ENCODE data around the gene SLC4A7.

SLC4A7 gene

DNA sequence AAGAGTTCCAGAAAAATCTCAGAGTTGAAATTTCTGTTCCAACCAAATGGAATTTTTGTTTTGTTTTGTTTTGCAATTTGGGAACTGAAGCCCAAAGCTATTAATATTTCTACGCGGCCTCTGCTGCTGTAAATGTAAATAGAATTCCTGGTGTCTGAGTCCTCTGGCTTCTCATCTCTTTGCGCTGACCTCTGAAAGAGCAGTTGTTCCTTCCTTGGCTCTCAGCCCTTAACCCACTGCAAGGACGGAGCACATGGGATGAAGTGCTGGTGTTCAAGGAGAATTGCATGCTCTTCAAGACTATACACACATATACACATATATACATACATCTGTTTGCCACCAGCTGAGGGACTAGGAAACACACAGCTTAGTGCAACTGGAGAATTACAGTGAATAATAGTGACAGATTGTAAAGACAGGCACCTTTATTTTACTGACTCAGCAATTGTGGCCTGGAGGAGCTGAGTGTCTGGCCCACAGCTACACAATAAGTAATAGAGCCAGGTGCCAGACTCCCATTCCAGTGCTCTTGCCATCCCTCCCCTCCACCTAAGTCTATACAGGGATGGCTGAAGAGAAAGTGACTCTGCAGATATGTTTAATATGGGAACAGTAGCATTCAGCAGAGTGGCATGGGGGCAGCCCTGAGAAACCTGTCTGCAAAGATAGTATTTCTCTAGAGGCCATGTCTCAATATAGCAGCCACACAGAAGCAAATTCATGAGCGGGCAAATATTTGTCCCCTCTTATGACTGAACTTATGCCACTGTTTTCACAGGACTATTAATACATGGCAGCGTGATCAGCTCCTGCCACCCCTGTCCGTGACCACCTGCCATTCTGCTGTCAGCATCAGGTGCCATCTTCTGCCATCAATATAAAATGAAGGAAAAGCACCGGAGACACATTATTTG is 157.3 kb downstream of the SLC4A7 start (continued):
- TF ChIP-seq, protein P1, sequence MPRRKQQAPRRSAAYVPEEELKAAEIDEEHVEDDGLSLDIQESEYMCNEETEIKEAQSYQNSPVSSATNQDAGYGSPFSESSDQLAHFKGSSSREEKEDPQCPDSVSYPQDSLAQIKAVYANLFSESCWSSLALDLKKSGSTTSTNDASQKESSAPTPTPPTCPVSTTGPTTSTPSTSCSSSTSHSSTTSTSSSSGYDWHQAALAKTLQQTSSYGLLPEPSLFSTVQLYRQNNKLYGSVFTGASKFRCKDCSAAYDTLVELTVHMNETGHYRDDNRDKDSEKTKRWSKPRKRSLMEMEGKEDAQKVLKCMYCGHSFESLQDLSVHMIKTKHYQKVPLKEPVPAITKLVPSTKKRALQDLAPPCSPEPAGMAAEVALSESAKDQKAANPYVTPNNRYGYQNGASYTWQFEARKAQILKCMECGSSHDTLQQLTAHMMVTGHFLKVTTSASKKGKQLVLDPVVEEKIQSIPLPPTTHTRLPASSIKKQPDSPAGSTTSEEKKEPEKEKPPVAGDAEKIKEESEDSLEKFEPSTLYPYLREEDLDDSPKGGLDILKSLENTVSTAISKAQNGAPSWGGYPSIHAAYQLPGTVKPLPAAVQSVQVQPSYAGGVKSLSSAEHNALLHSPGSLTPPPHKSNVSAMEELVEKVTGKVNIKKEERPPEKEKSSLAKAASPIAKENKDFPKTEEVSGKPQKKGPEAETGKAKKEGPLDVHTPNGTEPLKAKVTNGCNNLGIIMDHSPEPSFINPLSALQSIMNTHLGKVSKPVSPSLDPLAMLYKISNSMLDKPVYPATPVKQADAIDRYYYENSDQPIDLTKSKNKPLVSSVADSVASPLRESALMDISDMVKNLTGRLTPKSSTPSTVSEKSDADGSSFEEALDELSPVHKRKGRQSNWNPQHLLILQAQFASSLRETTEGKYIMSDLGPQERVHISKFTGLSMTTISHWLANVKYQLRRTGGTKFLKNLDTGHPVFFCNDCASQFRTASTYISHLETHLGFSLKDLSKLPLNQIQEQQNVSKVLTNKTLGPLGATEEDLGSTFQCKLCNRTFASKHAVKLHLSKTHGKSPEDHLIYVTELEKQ (tag by site-specific recombination; IDR thresholded peaks at IDR 0.05; ENCODE audit: borderline replicate concordance): no peak
- TF ChIP-seq, protein P2, sequence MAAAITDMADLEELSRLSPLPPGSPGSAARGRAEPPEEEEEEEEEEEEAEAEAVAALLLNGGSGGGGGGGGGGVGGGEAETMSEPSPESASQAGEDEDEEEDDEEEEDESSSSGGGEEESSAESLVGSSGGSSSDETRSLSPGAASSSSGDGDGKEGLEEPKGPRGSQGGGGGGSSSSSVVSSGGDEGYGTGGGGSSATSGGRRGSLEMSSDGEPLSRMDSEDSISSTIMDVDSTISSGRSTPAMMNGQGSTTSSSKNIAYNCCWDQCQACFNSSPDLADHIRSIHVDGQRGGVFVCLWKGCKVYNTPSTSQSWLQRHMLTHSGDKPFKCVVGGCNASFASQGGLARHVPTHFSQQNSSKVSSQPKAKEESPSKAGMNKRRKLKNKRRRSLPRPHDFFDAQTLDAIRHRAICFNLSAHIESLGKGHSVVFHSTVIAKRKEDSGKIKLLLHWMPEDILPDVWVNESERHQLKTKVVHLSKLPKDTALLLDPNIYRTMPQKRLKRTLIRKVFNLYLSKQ (tag by site-specific recombination; IDR thresholded peaks at IDR 0.05; ENCODE audit: borderline replicate concordance): no peak
- no peak for TF ChIP-seq ZNF560 (tag by site-specific recombination; IDR thresholded peaks at IDR 0.05; ENCODE audit: borderline replicate concordance)
- TF ChIP-seq MYNN (tag by site-specific recombination; IDR thresholded peaks at IDR 0.05; ENCODE audit: borderline replicate concordance): no peak
- TF ChIP-seq ZNF521 (tag by site-specific recombination; IDR thresholded peaks at IDR 0.05): no peak
- TF ChIP-seq ZBTB48 (tag by site-specific recombination; IDR thresholded peaks at IDR 0.05): no peak
- no peak for TF ChIP-seq ZNF391 (tag by site-specific recombination; IDR thresholded peaks at IDR 0.05; ENCODE audit: borderline replicate concordance, low read depth)
- TF ChIP-seq ZEB2 (tag by site-specific recombination; IDR thresholded peaks at IDR 0.05): no peak
- TF ChIP-seq, protein P3, sequence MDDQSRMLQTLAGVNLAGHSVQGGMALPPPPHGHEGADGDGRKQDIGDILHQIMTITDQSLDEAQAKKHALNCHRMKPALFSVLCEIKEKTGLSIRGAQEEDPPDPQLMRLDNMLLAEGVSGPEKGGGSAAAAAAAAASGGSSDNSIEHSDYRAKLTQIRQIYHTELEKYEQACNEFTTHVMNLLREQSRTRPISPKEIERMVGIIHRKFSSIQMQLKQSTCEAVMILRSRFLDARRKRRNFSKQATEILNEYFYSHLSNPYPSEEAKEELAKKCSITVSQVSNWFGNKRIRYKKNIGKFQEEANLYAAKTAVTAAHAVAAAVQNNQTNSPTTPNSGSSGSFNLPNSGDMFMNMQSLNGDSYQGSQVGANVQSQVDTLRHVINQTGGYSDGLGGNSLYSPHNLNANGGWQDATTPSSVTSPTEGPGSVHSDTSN (CRISPR knock-in tag; IDR thresholded peaks at IDR 0.05): no peak
- TF ChIP-seq ZNF114 (tag by site-specific recombination; IDR thresholded peaks at IDR 0.05): no peak
- TF ChIP-seq, protein P4, sequence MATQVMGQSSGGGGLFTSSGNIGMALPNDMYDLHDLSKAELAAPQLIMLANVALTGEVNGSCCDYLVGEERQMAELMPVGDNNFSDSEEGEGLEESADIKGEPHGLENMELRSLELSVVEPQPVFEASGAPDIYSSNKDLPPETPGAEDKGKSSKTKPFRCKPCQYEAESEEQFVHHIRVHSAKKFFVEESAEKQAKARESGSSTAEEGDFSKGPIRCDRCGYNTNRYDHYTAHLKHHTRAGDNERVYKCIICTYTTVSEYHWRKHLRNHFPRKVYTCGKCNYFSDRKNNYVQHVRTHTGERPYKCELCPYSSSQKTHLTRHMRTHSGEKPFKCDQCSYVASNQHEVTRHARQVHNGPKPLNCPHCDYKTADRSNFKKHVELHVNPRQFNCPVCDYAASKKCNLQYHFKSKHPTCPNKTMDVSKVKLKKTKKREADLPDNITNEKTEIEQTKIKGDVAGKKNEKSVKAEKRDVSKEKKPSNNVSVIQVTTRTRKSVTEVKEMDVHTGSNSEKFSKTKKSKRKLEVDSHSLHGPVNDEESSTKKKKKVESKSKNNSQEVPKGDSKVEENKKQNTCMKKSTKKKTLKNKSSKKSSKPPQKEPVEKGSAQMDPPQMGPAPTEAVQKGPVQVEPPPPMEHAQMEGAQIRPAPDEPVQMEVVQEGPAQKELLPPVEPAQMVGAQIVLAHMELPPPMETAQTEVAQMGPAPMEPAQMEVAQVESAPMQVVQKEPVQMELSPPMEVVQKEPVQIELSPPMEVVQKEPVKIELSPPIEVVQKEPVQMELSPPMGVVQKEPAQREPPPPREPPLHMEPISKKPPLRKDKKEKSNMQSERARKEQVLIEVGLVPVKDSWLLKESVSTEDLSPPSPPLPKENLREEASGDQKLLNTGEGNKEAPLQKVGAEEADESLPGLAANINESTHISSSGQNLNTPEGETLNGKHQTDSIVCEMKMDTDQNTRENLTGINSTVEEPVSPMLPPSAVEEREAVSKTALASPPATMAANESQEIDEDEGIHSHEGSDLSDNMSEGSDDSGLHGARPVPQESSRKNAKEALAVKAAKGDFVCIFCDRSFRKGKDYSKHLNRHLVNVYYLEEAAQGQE (tag by site-specific recombination; IDR thresholded peaks at IDR 0.05): no peak

DNA sequence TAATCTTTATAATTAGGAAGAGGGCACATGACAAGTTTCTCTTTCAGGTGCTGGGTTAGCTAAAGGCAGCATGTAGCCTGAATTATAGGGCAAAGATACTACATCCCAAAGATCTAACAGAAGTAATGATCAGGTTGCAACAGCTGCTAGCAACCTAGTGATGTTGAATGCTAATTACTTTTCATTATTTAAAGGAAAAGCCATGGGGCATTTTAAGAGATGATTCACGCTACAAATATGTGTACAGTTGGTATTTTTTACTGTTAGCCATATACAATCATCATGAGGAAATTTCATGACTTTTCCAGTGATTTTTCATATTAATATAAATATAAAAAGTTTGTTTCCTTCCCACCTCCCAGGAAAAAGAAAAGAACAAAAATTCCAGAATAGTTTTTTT is 158.0 kb downstream of the SLC4A7 start:
- Histone ChIP-seq H3K4me1 (ENCODE audit: control insufficient read depth, insufficient read depth, low read length) (no peaks in the 10 kb centered on the region), H3K9me3 (ENCODE audit: control insufficient read depth, insufficient read depth, low read depth, low read length) (no peaks in the 10 kb centered on the region), H3K4me3 (ENCODE audit: low read depth, low read length) (no peak overlapping the region), H3K36me3 (ENCODE audit: control insufficient read depth in 2 of 2, insufficient read depth in 1 of 2, low read length in 2 of 2) (no peaks in the 10 kb centered on the region), H3K27ac (ENCODE audit: extremely low read depth, low read depth, low read length) (no peak overlapping the region)
- CTCF ChIA-PET: interaction anchor here (0.7 kb wide), 1 partner anchor 17 kb away, joined by 3 read pairs; no protein-coding TSS in a partner anchor
- POLR2A ChIA-PET: interaction anchor here (0.6 kb wide), 1 partner anchor 24 kb away, joined by 3 read pairs; no protein-coding TSS in a partner anchor
- TF ChIP-seq, protein P5, sequence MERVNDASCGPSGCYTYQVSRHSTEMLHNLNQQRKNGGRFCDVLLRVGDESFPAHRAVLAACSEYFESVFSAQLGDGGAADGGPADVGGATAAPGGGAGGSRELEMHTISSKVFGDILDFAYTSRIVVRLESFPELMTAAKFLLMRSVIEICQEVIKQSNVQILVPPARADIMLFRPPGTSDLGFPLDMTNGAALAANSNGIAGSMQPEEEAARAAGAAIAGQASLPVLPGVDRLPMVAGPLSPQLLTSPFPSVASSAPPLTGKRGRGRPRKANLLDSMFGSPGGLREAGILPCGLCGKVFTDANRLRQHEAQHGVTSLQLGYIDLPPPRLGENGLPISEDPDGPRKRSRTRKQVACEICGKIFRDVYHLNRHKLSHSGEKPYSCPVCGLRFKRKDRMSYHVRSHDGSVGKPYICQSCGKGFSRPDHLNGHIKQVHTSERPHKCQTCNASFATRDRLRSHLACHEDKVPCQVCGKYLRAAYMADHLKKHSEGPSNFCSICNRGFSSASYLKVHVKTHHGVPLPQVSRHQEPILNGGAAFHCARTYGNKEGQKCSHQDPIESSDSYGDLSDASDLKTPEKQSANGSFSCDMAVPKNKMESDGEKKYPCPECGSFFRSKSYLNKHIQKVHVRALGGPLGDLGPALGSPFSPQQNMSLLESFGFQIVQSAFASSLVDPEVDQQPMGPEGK (tag by site-specific recombination; IDR thresholded peaks at IDR 0.05): no peak
- no peak for TF ChIP-seq ZNF76 (tag by site-specific recombination; IDR thresholded peaks at IDR 0.05; ENCODE audit: borderline replicate concordance, low read depth)
- no peak for TF ChIP-seq ZNF501 (tag by site-specific recombination; IDR thresholded peaks at IDR 0.05)
- no peak for TF ChIP-seq TCF7L2 (IDR thresholded peaks at IDR 0.05; ENCODE audit: borderline replicate concordance, low read depth, low read length)
- no peak for TF ChIP-seq KLF10 (tag by site-specific recombination; IDR thresholded peaks at IDR 0.05)
- TF ChIP-seq ZNF146 (tag by site-specific recombination; IDR thresholded peaks at IDR 0.05): no peak
- no peak for TF ChIP-seq ZNF366 (tag by site-specific recombination; conservative IDR thresholded peaks at IDR 0.05)
- no peak for TF ChIP-seq EGR2 (tag by site-specific recombination; IDR thresholded peaks at IDR 0.05; ENCODE audit: low read depth)
- TF ChIP-seq ZNF792 (tag by site-specific recombination; IDR thresholded peaks at IDR 0.05): no peak
- TF ChIP-seq ZNF292 (tag by site-specific recombination; IDR thresholded peaks at IDR 0.05; ENCODE audit: borderline replicate concordance, low read depth): no peak
